ENCODE results near the gene NELL2. TPM values are rescaled to one million over a fixed set of nuclear protein-coding genes. Genes with fewer than 3 reads are reported as not detected.
"Not testable (repeated sequence)": the region's sequence is repeated elsewhere in the genome, so short reads cannot be mapped to it uniquely, and the experiment has no call there.

The NELL2 gene
- 0.41 and 0.43 TPM in 2 replicates for polyA plus RNA-seq (2011; rRNA removed)
- 1.1 TPM in 1 of 2 replicates, not detected in the other for polyA minus RNA-seq (2011; rRNA and poly(A)+ RNA removed)

GRCh38 chr12:44875954-44876543 is at the start of gene NELL2:
Gene NELL2, minus strand, starts transcription at chr12:44876315. Its CDS starts 446 bp downstream, at chr12:44875869.
- TF ChIP-seq, protein P1, sequence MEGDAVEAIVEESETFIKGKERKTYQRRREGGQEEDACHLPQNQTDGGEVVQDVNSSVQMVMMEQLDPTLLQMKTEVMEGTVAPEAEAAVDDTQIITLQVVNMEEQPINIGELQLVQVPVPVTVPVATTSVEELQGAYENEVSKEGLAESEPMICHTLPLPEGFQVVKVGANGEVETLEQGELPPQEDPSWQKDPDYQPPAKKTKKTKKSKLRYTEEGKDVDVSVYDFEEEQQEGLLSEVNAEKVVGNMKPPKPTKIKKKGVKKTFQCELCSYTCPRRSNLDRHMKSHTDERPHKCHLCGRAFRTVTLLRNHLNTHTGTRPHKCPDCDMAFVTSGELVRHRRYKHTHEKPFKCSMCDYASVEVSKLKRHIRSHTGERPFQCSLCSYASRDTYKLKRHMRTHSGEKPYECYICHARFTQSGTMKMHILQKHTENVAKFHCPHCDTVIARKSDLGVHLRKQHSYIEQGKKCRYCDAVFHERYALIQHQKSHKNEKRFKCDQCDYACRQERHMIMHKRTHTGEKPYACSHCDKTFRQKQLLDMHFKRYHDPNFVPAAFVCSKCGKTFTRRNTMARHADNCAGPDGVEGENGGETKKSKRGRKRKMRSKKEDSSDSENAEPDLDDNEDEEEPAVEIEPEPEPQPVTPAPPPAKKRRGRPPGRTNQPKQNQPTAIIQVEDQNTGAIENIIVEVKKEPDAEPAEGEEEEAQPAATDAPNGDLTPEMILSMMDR (IDR thresholded peaks at IDR 0.05; ENCODE audit: low read depth, low read length), result no peak
- no peak for DNase-seq (ENCODE audit: low read depth, low spot score)
- Histone ChIP-seq H3K9me3 (ENCODE audit: control insufficient read depth, insufficient read depth, low read length) (no peaks in the 10 kb centered on the region), H3K4me3 (ENCODE audit: low read depth, low read length) (peak within 1 kb of the TSS; percentile 53), H3K27me3 (ENCODE audit: control insufficient read depth, insufficient read depth, low read length) (peaks cover 22% of the 10 kb centered on the region), H3K27ac (ENCODE audit: low read depth, low read length) (no peak within 1 kb of the TSS)
- CTCF ChIA-PET, result interaction anchor here (1.2 to 1.6 kb wide), 2 partner anchors 55 to 72 kb away, joined by 3 to 9 read pairs; no protein-coding TSS in a partner anchor
- POLR2A ChIA-PET, result no interaction called here

GRCh38 chr12:44921736-44922135 is 45.6 kb upstream of the NELL2 start:
- TF ChIP-seq, protein P1 (IDR thresholded peaks at IDR 0.05; ENCODE audit: low read depth, low read length), result no peak
- H3K9me3 ChIP-seq (ENCODE audit: control insufficient read depth, insufficient read depth, low read length), result no peaks in the 10 kb centered on the region
- no peak overlapping the region for H3K27ac ChIP-seq (ENCODE audit: low read depth, low read length)
- no peaks in the 10 kb centered on the region for H3K27me3 ChIP-seq (ENCODE audit: control insufficient read depth, insufficient read depth, low read length)
- no peak overlapping the region for H3K4me3 ChIP-seq (ENCODE audit: low read depth, low read length)
- DNase-seq (ENCODE audit: low read depth, low spot score), result no peak
- ChIA-PET POLR2A (no interaction called here), CTCF (interaction anchor here (0.8 kb wide), 1 partner anchor 9 kb away, joined by 3 read pairs; no protein-coding TSS in a partner anchor)

DNA sequence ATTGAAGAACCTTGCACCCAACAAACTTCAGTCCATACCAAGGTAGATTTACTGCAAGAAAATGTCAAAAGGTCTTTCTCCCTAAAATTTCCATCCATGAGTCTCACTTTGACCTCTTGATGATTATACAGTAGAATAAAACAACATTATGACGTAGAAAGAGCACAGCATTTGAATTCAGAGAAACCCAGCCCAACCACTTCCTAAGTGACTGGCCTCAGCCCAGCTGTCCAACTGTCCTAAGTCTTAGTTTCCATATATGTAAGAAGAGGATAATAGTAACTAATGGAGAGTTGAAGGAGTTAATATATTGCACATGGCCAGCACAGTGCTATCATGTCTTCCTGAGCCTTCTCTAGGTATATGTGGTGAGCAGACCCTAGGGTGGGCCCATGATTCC is 41.0 kb upstream of the NELL2 start:
- POLR2A ChIA-PET, result no interaction called here
- CTCF ChIA-PET, result no interaction called here
- H3K27ac ChIP-seq (ENCODE audit: low read depth, low read length), result no peak overlapping the region
- no peaks in the 10 kb centered on the region for H3K9me3 ChIP-seq (ENCODE audit: control insufficient read depth, insufficient read depth, low read length)
- DNase-seq (ENCODE audit: low read depth, low spot score), result no peak
- TF ChIP-seq, protein P1 (IDR thresholded peaks at IDR 0.05; ENCODE audit: low read depth, low read length), result no peak
- no peaks in the 10 kb centered on the region for H3K27me3 ChIP-seq (ENCODE audit: control insufficient read depth, insufficient read depth, low read length)
- H3K4me3 ChIP-seq (ENCODE audit: low read depth, low read length), result no peak overlapping the region

- TF ChIP-seq, protein P1 (IDR thresholded peaks at IDR 0.05; ENCODE audit: low read depth, low read length), result no peak
- no peak overlapping the region for H3K27ac ChIP-seq (ENCODE audit: low read depth, low read length)
- POLR2A ChIA-PET, result no interaction called here
- H3K27me3 ChIP-seq (ENCODE audit: control insufficient read depth, insufficient read depth, low read length), result no peaks in the 10 kb centered on the region
- no peaks in the 10 kb centered on the region for H3K9me3 ChIP-seq (ENCODE audit: control insufficient read depth, insufficient read depth, low read length)
- CTCF ChIA-PET, result interaction anchor here (0.7 kb wide), 1 partner anchor 32 kb away, joined by 3 read pairs; no protein-coding TSS in a partner anchor
- no peak overlapping the region for H3K4me3 ChIP-seq (ENCODE audit: low read depth, low read length)
- no peak for DNase-seq (ENCODE audit: low read depth, low spot score)
Measured at GRCh38 chr12:44915958-44916357, 39.8 kb upstream of the NELL2 start.

- no peaks in the 10 kb centered on the region for H3K9me3 ChIP-seq (ENCODE audit: control insufficient read depth, insufficient read depth, low read length)
- H3K4me3 ChIP-seq (ENCODE audit: low read depth, low read length), result no peak overlapping the region
- TF ChIP-seq, protein P1 (IDR thresholded peaks at IDR 0.05; ENCODE audit: low read depth, low read length), result no peak
- H3K27ac ChIP-seq (ENCODE audit: low read depth, low read length), result no peak overlapping the region
- CTCF ChIA-PET, result interaction anchor here (0.6 to 1.5 kb wide), 2 partner anchors 45 to 854 kb away, joined by 3 to 5 read pairs; no protein-coding TSS in a partner anchor
- POLR2A ChIA-PET, result no interaction called here
- H3K27me3 ChIP-seq (ENCODE audit: control insufficient read depth, insufficient read depth, low read length), result no peaks in the 10 kb centered on the region
- DNase-seq (ENCODE audit: low read depth, low spot score), result no peak
Measured at GRCh38 chr12:44904321-44904720, 28.2 kb upstream of the NELL2 start.

- CTCF ChIA-PET; H3K27ac ChIP-seq (ENCODE audit: low read depth, low read length); H3K4me3 ChIP-seq (ENCODE audit: low read depth, low read length); POLR2A ChIA-PET; H3K9me3 ChIP-seq (ENCODE audit: control insufficient read depth, insufficient read depth, low read length); H3K27me3 ChIP-seq (ENCODE audit: control insufficient read depth, insufficient read depth, low read length); DNase-seq (ENCODE audit: low read depth, low spot score): not testable (repeated sequence)
Measured at GRCh38 chr12:44898108-44898507, 22.0 kb upstream of the NELL2 start.
